Lower leg skin (tissue), 4 donors: ENCODE results near the gene ZDHHC9. TPM values are rescaled to one million over a fixed set of nuclear protein-coding genes. Genes with fewer than 3 reads are reported as not detected.

ENCODE experiments used
- DNase-seq, 2 donors: peaks; one replicate each; pipeline ENCODE4 v3.0.0-alpha.2; 2019; ENCODE audit warnings: low spot score in 2 of 2
- H3K4me3 ChIP-seq: fragments of 200-600 bp; sonication (generic); 2 replicates; pipeline ENCODE4 v1.5.1; 2017; ENCODE audit warnings: mild to moderate bottlenecking, low read depth; ENCODE audit not compliant: poor library complexity, severe bottlenecking
- POLR2A ChIP-seq, 2 donors: fragments of 450-650 bp; IDR thresholded peaks; one replicate each; pipeline ENCODE4 v1.6.1; 2016 to 2017; ENCODE audit warnings: antibody characterized with exemption in 2 of 2, mild to moderate bottlenecking in 1 of 2, moderate library complexity in 1 of 2
- WGBS, 2 donors: methylation state at CpG; one replicate each; pipeline ENCODE4 v1.1.5; 2018; 5-methylcytosine and 5-hydroxymethylcytosine counted together
- intact Hi-C: fragments of 100-400 bp; cut with DNase I; formaldehyde crosslinking; loops from one replicate; pipeline ENCODE4 v1.15.0; 2023; ENCODE audit warnings: low total_unique reads
- total RNA-seq, 4 donors: library from RNA; depleted of rRNA; stranded (reverse); fragments of >200 nt; gene quantifications; one replicate each; pipeline ENCODE4 v1.1.0, GENCODE V29; 2016
- TF ChIP-seq, protein P1 (sequence below), 3 donors: fragments of 450-650 bp; IDR thresholded peaks; one replicate each; pipeline ENCODE4 v1.5.1; 2016; ENCODE audit warnings: antibody characterized with exemption in 3 of 3, mild to moderate bottlenecking in 3 of 3, moderate library complexity in 2 of 3

Gene ZDHHC9
- total RNA-seq, 4 donors from 2014 or later = 23.8 to 58.0 (median 40.1) TPM

DNA sequence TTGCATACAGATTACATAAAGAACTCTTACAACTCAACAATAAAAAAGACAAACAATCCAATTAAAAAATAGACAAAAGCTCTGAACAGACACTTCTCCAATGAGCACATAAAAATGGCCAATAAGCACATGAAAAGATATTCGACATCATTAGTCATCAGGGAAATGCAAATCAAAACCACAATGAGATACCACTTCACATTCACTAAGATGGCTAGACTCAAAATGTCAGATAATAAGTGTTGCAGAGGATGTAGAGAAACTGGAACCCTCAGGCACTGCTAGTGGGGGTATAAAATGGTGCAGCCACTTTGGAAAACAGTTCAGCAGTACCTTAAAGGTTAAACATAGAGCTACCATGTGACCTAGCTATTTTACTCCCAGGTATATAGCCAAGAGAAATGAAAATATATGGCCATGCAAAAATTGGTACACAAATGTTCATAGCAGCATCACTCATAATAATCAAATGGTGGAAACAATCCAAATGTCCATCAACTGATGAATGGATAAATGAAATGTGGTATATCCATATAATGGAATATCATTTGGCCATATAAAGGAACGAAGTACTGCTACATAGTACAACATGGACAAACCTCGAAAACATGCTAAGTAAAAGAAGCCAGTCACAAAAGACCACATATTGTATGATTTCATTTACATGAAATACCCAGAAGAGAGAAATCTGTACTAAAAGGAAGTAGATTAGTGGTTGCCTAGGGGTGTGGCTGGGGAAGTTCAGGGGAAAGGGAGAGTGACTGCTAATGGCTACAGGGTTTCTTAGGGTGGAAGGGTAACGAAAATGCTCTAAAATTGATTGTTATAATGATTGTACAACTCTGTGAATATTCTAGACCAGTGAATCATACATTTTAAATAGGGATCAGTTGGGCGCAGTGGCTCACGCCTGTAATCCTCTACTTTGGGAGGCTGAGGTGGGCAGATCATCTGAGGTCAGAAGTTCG, 34.6 kb downstream of the ZDHHC9 start:
- 83 to 88% methylated on average over 7 of the region's 7 CpGs for WGBS, 2 donors
- intact Hi-C loops = no loop called here
- H3K4me3 ChIP-seq = no peak overlapping the region
- no peak for DNase-seq
- no peak for TF ChIP-seq POLR2A (IDR thresholded peaks at IDR 0.05)
- TF ChIP-seq, protein P1, sequence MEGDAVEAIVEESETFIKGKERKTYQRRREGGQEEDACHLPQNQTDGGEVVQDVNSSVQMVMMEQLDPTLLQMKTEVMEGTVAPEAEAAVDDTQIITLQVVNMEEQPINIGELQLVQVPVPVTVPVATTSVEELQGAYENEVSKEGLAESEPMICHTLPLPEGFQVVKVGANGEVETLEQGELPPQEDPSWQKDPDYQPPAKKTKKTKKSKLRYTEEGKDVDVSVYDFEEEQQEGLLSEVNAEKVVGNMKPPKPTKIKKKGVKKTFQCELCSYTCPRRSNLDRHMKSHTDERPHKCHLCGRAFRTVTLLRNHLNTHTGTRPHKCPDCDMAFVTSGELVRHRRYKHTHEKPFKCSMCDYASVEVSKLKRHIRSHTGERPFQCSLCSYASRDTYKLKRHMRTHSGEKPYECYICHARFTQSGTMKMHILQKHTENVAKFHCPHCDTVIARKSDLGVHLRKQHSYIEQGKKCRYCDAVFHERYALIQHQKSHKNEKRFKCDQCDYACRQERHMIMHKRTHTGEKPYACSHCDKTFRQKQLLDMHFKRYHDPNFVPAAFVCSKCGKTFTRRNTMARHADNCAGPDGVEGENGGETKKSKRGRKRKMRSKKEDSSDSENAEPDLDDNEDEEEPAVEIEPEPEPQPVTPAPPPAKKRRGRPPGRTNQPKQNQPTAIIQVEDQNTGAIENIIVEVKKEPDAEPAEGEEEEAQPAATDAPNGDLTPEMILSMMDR (IDR thresholded peaks at IDR 0.05) = no peak

DNA sequence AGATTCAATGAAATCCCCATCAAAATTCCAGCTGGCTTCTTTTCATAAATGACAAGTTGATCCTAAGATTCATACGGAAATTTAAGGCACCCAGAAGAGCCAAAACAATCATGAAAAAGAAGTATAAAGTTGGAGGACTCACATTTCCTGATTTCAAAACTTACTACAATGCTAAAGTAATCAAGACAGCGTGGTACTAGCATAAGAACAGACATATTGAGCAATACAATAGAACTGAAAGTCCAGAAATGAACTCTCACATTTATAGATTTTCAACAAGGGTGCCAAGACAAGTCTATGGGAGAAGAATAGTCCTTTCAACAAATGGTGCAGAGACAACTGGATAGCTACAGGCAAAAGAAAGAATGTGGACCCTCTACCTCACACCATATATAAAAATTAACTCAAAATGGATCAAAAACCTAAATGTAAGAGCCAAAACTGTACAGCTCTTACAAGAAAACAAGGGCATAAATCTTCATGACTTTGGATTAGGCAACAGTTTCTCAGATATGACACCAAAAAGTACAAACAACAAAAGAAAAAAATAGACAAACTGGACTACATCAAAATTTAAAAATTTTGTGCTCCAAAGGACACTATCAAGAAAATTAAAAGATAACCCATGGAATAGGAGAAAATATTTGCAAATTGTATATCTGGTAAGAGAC, 35.4 kb downstream of the ZDHHC9 start:
- DNase-seq = no peak
- H3K4me3 ChIP-seq = no peak overlapping the region
- intact Hi-C loops = no loop called here
- TF ChIP-seq, protein P1 (IDR thresholded peaks at IDR 0.05) = no peak
- no peak for TF ChIP-seq POLR2A (IDR thresholded peaks at IDR 0.05)
- WGBS, 2 donors = 38 to 47% methylated on average over 2 of the region's 2 CpGs

DNA sequence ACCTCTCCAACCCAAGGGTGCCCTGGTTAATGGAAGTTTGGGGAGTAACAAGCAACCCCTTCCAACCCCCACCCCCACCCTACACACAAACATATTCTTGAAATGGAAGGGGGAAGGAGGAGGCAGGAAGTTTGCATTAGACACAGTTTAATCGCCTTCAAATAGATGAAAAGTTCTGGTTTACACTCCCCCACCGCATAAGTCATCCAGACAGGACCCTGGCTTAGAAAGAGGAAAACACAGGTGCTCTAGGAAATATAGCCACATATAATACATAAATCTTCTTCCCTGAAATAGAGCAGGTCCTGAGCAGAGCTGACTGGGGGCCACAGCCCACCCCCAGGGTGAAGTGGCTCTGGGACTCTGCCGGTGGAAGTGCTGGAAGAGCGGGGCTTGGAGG, 38.9 kb downstream of the ZDHHC9 start:
- WGBS, 2 donors = 83 to 96% methylated on average over 2 to 4 of the region's 4 CpGs
- intact Hi-C loops = no loop called here
- no peak for DNase-seq
- TF ChIP-seq POLR2A (IDR thresholded peaks at IDR 0.05) = no peak
- TF ChIP-seq, protein P1 (IDR thresholded peaks at IDR 0.05) = no peak
- H3K4me3 ChIP-seq = no peak overlapping the region

DNA sequence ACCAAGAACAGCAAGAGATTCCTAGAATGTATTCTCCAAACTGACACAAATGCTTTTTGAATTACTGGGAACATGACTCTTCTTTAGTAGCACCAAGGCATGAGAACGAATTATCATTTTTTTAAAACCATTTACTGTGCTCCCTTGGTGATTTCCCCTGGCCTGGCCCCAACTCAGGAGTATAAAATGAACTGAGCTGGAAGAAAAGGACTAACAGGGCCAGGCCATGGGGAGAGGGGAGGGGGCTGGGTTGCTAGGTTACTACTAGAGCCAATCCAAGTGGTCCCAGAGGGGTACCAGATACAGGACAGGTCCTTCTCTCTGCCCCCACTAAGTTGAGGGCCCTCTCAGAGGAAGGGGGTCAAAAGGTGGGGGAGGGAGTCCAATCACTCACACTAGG, 40.8 kb downstream of the ZDHHC9 start:
- DNase-seq = peak in 1 of 2 donors; percentile 49
- intact Hi-C loops = no loop called here
- TF ChIP-seq POLR2A (IDR thresholded peaks at IDR 0.05) = no peak
- TF ChIP-seq, protein P1 (IDR thresholded peaks at IDR 0.05) = no peak
- WGBS, 2 donors = 37 to 38% methylated on average over 1 of the region's 1 CpG
- no peak overlapping the region for H3K4me3 ChIP-seq

DNA sequence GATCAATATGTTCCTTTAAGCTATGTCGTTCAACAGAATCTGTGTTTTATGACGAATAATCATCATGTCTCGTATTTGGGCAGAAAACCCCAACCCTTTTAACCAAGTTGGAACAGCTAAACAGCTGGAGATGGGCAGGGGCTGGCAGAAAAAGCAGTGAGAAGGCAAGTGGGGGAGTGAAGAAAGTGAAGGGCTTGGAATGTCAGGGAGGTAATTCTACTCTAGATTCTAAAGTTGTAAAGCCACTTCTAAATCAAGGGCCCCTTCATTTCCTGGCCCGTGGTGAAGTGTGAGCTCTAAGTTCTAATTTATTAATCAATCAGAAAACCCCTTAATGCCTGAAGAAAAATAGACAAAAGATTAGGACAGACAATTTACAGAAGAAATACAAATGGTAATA, 43.5 kb downstream of the ZDHHC9 start:
- DNase-seq = no peak
- intact Hi-C loops = no loop called here
- WGBS, 2 donors = 57 to 79% methylated on average over 4 of the region's 4 CpGs
- H3K4me3 ChIP-seq = no peak overlapping the region
- no peak for TF ChIP-seq POLR2A (IDR thresholded peaks at IDR 0.05)
- TF ChIP-seq, protein P1 (IDR thresholded peaks at IDR 0.05) = no peak
